ENCODE results near the gene FAM83G.
"Not testable (repeated sequence)": the region's sequence is repeated elsewhere in the genome, so short reads cannot be mapped to it uniquely, and the experiment has no call there.

- TF ChIP-seq CTCF, POLR2A (IDR thresholded peaks at IDR 0.05): not testable (repeated sequence)
Observed at GRCh38 chr17:19048826-19049225, 44.3 kb upstream of the FAM83G start.
